ENCODE measurements around the gene FYB1. TPM values are rescaled to one million over a fixed set of nuclear protein-coding genes. Genes with fewer than 3 reads are reported as not detected.

FYB1 gene
- total RNA-seq, 1 donor from 2014 or later = not detected

- TF ChIP-seq CTCF (conservative IDR thresholded peaks at IDR 0.05) = no peak
- Mint-ChIP-seq H3K4me3 (no peak overlapping the region), H3K9me3 (no peaks in the 10 kb centered on the region), H3K4me1 (peaks cover 14% of the 10 kb centered on the region), H3K27me3 (ENCODE audit: low read depth) (peaks cover 5% of the 10 kb centered on the region), H3K27ac (ENCODE audit: unreplicated experiment) (no peak overlapping the region), H3K36me3 (ENCODE audit: low read depth) (no peaks in the 10 kb centered on the region)
- no peak for DNase-seq (ENCODE audit: low read depth, low spot score)
Observed at GRCh38 chr5:39130716-39131115, 88.6 kb downstream of the FYB1 start.

GRCh38 chr5:39121922-39122321, 97.4 kb downstream of the FYB1 start:
- TF ChIP-seq CTCF (conservative IDR thresholded peaks at IDR 0.05) = no peak
- Mint-ChIP-seq H3K36me3 (ENCODE audit: low read depth) (no peaks in the 10 kb centered on the region), H3K9me3 (no peaks in the 10 kb centered on the region), H3K27me3 (ENCODE audit: low read depth) (peaks cover 24% of the 10 kb centered on the region), H3K27ac (ENCODE audit: unreplicated experiment) (no peak overlapping the region), H3K4me3 (no peak overlapping the region), H3K4me1 (no peaks in the 10 kb centered on the region)
- no peak for DNase-seq (ENCODE audit: low read depth, low spot score)

GRCh38 chr5:39121315-39121714, 98.0 kb downstream of the FYB1 start:
- H3K27me3 Mint-ChIP-seq (ENCODE audit: low read depth) = peaks cover 24% of the 10 kb centered on the region
- no peak overlapping the region for H3K4me3 Mint-ChIP-seq

GRCh38 chr5:39120052-39120420, 99.3 kb downstream of the FYB1 start:
- H3K36me3 Mint-ChIP-seq (ENCODE audit: low read depth) = no peaks in the 10 kb centered on the region

More at GRCh38 chr5:39121315-39121714, 98.0 kb downstream of the FYB1 start:
- DNase-seq (ENCODE audit: low read depth, low spot score) = no peak
- no peak for TF ChIP-seq CTCF (conservative IDR thresholded peaks at IDR 0.05)
- H3K36me3 Mint-ChIP-seq (ENCODE audit: low read depth) = no peaks in the 10 kb centered on the region
- H3K27ac Mint-ChIP-seq (ENCODE audit: unreplicated experiment) = no peak overlapping the region
- no peaks in the 10 kb centered on the region for H3K4me1 Mint-ChIP-seq
- no peaks in the 10 kb centered on the region for H3K9me3 Mint-ChIP-seq

GRCh38 chr5:39119404-39120051, 99.8 kb downstream of the FYB1 start:
- DNase-seq (ENCODE audit: low read depth, low spot score) = no peak
- TF ChIP-seq CTCF (conservative IDR thresholded peaks at IDR 0.05) = no peak
- H3K36me3 Mint-ChIP-seq (ENCODE audit: low read depth) = no peaks in the 10 kb centered on the region
- no peak overlapping the region for H3K4me3 Mint-ChIP-seq
- no peak overlapping the region for H3K27ac Mint-ChIP-seq (ENCODE audit: unreplicated experiment)
- no peaks in the 10 kb centered on the region for H3K4me1 Mint-ChIP-seq
- peaks cover 20% of the 10 kb centered on the region for H3K27me3 Mint-ChIP-seq (ENCODE audit: low read depth)
- no peaks in the 10 kb centered on the region for H3K9me3 Mint-ChIP-seq

More at GRCh38 chr5:39120052-39120420, 99.3 kb downstream of the FYB1 start:
- Mint-ChIP-seq H3K4me3 (no peak overlapping the region), H3K27me3 (ENCODE audit: low read depth) (peaks cover 20% of the 10 kb centered on the region), H3K27ac (ENCODE audit: unreplicated experiment) (no peak overlapping the region), H3K9me3 (no peaks in the 10 kb centered on the region), H3K4me1 (no peaks in the 10 kb centered on the region)
- TF ChIP-seq CTCF (conservative IDR thresholded peaks at IDR 0.05) = no peak
- no peak for DNase-seq (ENCODE audit: low read depth, low spot score)
